ENCODE measurements around the gene SPARCL1.

DNA sequence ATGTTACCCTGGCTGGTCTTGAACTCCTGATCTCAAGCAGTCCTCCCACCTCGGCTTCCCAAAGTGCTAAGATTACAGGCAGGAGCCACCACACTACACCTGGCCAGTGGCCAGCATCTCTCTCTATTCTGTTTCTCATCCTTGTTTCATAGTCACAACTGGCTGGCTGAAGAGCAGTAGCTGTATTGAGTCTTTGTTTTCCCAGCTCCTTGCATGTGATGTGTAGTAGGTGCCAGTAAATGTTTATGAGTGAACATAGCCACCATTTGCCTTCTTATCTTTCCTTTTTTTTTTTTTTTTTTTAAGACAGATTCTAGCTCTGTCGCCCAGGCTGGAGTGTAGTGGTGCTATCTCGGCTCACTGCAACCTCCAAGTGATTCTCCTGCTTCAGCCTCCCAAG lies 83.2 kb downstream of the SPARCL1 start:
- TF ChIP-seq, protein P1, sequence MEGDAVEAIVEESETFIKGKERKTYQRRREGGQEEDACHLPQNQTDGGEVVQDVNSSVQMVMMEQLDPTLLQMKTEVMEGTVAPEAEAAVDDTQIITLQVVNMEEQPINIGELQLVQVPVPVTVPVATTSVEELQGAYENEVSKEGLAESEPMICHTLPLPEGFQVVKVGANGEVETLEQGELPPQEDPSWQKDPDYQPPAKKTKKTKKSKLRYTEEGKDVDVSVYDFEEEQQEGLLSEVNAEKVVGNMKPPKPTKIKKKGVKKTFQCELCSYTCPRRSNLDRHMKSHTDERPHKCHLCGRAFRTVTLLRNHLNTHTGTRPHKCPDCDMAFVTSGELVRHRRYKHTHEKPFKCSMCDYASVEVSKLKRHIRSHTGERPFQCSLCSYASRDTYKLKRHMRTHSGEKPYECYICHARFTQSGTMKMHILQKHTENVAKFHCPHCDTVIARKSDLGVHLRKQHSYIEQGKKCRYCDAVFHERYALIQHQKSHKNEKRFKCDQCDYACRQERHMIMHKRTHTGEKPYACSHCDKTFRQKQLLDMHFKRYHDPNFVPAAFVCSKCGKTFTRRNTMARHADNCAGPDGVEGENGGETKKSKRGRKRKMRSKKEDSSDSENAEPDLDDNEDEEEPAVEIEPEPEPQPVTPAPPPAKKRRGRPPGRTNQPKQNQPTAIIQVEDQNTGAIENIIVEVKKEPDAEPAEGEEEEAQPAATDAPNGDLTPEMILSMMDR (IDR thresholded peaks at IDR 0.05) = no peak
- no peak for TF ChIP-seq POLR2A (IDR thresholded peaks at IDR 0.05)
- no peak for TF ChIP-seq EP300 (IDR thresholded peaks at IDR 0.05)

Data from tibial nerve (tissue), 4 donors.